Hepatocyte (in vitro differentiated cells): ENCODE results near the gene C10orf143.
"Not testable (repeated sequence)": the region's sequence is repeated elsewhere in the genome, so short reads cannot be mapped to it uniquely, and the experiment has no call there.

Experiments
- EZH2phosphoT487 ChIP-seq: fragments of 200-600 bp; sonication (generic); IDR thresholded peaks from one replicate; pipeline ENCODE4 v1.6.1; 2018; ENCODE audit warnings: antibody characterized with exemption, mild to moderate bottlenecking, low read depth, moderate library complexity; ENCODE audit not compliant: unreplicated experiment, severe bottlenecking
- TF ChIP-seq, protein P1 (sequence below): fragments of 200-600 bp; sonication (generic); IDR thresholded peaks from 2 replicates; pipeline ENCODE4 v1.5.1; 2016; ENCODE audit warnings: antibody characterized with exemption, mild to moderate bottlenecking; ENCODE audit not compliant: poor library complexity

DNA sequence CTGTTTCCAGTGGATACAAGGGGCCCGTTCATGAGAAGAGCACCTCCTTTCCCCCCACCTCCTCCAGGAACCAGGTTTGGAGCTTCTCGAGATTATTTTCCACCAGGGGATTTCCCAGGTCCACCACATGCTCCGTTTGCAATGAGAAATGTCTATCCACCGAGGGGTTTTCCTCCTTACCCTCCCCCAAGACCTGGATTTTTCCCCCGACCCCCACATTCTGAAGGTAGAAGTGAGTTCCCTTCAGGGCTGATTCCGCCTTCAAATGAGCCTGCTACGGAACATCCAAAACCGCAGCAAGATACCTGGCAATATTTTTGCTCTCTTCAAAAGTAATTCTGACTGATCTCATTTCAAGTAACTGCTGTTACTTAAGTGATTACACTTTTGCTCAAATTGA, 2.5 kb downstream of the C10orf143 start:
- TF ChIP-seq, protein P1, sequence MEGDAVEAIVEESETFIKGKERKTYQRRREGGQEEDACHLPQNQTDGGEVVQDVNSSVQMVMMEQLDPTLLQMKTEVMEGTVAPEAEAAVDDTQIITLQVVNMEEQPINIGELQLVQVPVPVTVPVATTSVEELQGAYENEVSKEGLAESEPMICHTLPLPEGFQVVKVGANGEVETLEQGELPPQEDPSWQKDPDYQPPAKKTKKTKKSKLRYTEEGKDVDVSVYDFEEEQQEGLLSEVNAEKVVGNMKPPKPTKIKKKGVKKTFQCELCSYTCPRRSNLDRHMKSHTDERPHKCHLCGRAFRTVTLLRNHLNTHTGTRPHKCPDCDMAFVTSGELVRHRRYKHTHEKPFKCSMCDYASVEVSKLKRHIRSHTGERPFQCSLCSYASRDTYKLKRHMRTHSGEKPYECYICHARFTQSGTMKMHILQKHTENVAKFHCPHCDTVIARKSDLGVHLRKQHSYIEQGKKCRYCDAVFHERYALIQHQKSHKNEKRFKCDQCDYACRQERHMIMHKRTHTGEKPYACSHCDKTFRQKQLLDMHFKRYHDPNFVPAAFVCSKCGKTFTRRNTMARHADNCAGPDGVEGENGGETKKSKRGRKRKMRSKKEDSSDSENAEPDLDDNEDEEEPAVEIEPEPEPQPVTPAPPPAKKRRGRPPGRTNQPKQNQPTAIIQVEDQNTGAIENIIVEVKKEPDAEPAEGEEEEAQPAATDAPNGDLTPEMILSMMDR: not testable (repeated sequence)
- TF ChIP-seq EZH2phosphoT487: not testable (repeated sequence)
